ENCODE data around the gene ALG14.
"Not testable (repeated sequence)": the region's sequence is repeated elsewhere in the genome, so short reads cannot be mapped to it uniquely, and the experiment has no call there.

ALG14 gene

GRCh38 chr1:95047624-95048023 is 25.1 kb downstream of the ALG14 start:
- DNase-seq; intact Hi-C loops (cut with DNase I): not testable (repeated sequence)

GRCh38 chr1:95046359-95046758 is 26.4 kb downstream of the ALG14 start:
- DNase-seq, result no peak
- intact Hi-C loops (cut with DNase I), result no loop called here

- intact Hi-C loops (cut with DNase I), result loop anchor here (1.0 to 5.0 kb wide), 3 partner anchors 116 to 236 kb away; partner anchors contain the start of gene CNN3
- peak; percentile 66 to 97 (median 83) for DNase-seq
These were observed 29.4 kb downstream of the ALG14 start for GRCh38 chr1:95043141-95043980.

- no peak for DNase-seq
These were observed 30.5 kb downstream of the ALG14 start for GRCh38 chr1:95042286-95042685.

GRCh38 chr1:95041491-95042165 is 31.1 kb downstream of the ALG14 start:
- peak in 8 of 10 donors; percentile 17 to 90 (median 54) for DNase-seq
- intact Hi-C loops (cut with DNase I), result loop anchor here (5.0 kb wide), 2 partner anchors 114 to 234 kb away; partner anchors contain the start of gene CNN3

More at GRCh38 chr1:95042286-95042685, 30.5 kb downstream of the ALG14 start:
- intact Hi-C loops (cut with DNase I), result loop anchor here (5.0 kb wide), 2 partner anchors 115 to 235 kb away; partner anchors contain the start of gene CNN3

- intact Hi-C loops (cut with DNase I), result loop anchor here (5.0 kb wide), 2 partner anchors 113 to 233 kb away; partner anchors contain the start of gene CNN3
- DNase-seq, result no peak
These were observed 32.7 kb downstream of the ALG14 start for GRCh38 chr1:95040032-95040525.

GRCh38 chr1:95039360-95040031 is 33.3 kb downstream of the ALG14 start:
- no peak for DNase-seq
- intact Hi-C loops (cut with DNase I), result loop anchor here (5.0 kb wide), 2 partner anchors 112 to 232 kb away; partner anchors contain the start of gene CNN3

GRCh38 chr1:95035536-95035935 is 37.2 kb downstream of the ALG14 start:
- DNase-seq, result no peak
- intact Hi-C loops (cut with DNase I), result no loop called here

GRCh38 chr1:95034506-95034905 is 38.2 kb downstream of the ALG14 start:
- intact Hi-C loops (cut with DNase I), result no loop called here
- no peak for DNase-seq

- DNase-seq, result no peak
- intact Hi-C loops (cut with DNase I), result no loop called here
These were observed 38.9 kb downstream of the ALG14 start for GRCh38 chr1:95033843-95034242.

GRCh38 chr1:95029532-95029931 is 43.2 kb downstream of the ALG14 start:
- no peak for DNase-seq
- intact Hi-C loops (cut with DNase I), result no loop called here

- intact Hi-C loops (cut with DNase I), result no loop called here
These were observed 43.8 kb downstream of the ALG14 start for GRCh38 chr1:95028954-95029353.

GRCh38 chr1:95027046-95027445 is 45.7 kb downstream of the ALG14 start:
- no peak for DNase-seq
- intact Hi-C loops (cut with DNase I), result no loop called here

More at GRCh38 chr1:95028954-95029353, 43.8 kb downstream of the ALG14 start:
- no peak for DNase-seq

GRCh38 chr1:95023399-95024043 is 49.2 kb downstream of the ALG14 start:
- no peak for DNase-seq
- intact Hi-C loops (cut with DNase I), result no loop called here

- DNase-seq, result no peak
- intact Hi-C loops (cut with DNase I), result no loop called here
These were observed 50.2 kb downstream of the ALG14 start for GRCh38 chr1:95022644-95022926.

GRCh38 chr1:95021805-95022643 is 50.7 kb downstream of the ALG14 start:
- peak in 1 of 10 donors; percentile 19 for DNase-seq
- intact Hi-C loops (cut with DNase I), result no loop called here

GRCh38 chr1:95021119-95021518 is 51.6 kb downstream of the ALG14 start:
- DNase-seq, result no peak
- intact Hi-C loops (cut with DNase I), result no loop called here

- intact Hi-C loops (cut with DNase I), result loop anchor here (10.0 kb wide), 1 partner anchor 55 kb away; no protein-coding TSS in a partner anchor
- not testable (repeated sequence) for DNase-seq
These were observed 53.3 kb downstream of the ALG14 start for GRCh38 chr1:95019466-95019865.
